ENCODE results near the gene INHBC.

Gene INHBC

DNA sequence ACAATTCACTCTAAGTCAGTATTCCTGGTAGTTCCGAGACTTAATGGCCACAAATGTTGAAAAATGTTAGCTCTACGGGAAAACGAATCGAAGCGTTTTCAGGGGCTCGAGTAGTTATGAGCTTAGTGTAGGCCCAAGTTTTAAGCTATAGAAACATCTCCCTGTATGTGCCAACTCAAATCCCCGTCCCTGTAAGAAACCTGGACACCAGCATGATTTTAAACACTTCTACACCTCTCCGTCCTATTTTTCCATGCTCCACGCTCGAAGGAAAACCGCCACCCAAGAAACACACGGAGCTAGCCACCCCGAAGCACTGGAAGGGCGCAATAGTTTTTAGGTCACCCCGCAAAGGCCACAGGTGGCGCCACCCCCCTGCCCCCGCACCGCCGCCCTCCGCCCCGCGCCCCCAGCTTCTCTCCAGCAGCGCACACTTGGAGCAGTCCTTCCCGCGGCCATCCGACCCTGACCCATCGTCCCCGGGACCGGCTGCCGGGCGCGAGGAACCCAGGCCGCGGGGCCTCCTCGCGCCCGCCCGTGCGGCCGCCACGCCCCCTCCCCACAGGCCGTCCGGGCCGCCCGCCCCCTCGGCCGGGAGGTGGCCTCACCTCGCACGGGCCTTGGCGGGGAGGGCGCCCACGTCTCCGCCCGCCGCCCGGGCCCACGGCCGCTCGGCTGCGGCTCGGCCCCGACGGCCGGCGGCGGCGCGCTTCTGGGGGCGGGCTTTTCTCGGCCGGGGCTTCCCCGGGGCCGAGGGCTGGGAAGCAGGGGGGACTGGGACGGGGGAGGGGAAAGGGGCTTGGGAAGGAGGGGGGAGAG is 4.3 kb upstream of the INHBC start:
- TF ChIP-seq, protein P1, sequence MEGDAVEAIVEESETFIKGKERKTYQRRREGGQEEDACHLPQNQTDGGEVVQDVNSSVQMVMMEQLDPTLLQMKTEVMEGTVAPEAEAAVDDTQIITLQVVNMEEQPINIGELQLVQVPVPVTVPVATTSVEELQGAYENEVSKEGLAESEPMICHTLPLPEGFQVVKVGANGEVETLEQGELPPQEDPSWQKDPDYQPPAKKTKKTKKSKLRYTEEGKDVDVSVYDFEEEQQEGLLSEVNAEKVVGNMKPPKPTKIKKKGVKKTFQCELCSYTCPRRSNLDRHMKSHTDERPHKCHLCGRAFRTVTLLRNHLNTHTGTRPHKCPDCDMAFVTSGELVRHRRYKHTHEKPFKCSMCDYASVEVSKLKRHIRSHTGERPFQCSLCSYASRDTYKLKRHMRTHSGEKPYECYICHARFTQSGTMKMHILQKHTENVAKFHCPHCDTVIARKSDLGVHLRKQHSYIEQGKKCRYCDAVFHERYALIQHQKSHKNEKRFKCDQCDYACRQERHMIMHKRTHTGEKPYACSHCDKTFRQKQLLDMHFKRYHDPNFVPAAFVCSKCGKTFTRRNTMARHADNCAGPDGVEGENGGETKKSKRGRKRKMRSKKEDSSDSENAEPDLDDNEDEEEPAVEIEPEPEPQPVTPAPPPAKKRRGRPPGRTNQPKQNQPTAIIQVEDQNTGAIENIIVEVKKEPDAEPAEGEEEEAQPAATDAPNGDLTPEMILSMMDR (IDR thresholded peaks at IDR 0.05; ENCODE audit: insufficient read depth, low read length, poor library complexity, severe bottlenecking), result no peak
- TF ChIP-seq EZH2phosphoT487 (conservative IDR thresholded peaks at IDR 0.05; ENCODE audit: low read length), result no peak
- Histone ChIP-seq H3K36me3 (ENCODE audit: low read length) (no peaks in the 10 kb centered on the region), H3K4me2 (ENCODE audit: low read depth, low read length, poor library complexity, severe bottlenecking) (peak overlapping the region; percentile 98), H3K9me2 (replicated peaks; ENCODE audit: insufficient read depth, low read length) (no peaks in the 10 kb centered on the region), H2AFZ (ENCODE audit: low read depth, low read length, severe bottlenecking) (no peak overlapping the region), H3F3A (ENCODE audit: insufficient read depth) (peaks cover 13% of the 10 kb centered on the region), H4K20me1 (ENCODE audit: low read depth, low read length) (no peaks in the 10 kb centered on the region), H3K4me3 (ENCODE audit: insufficient read depth, low read length, poor library complexity, severe bottlenecking) (peak overlapping the region; percentile 65), H3K79me2 (ENCODE audit: insufficient read depth, low read length) (peaks cover 33% of the 10 kb centered on the region), H3K27me3 (ENCODE audit: low read length) (no peaks in the 10 kb centered on the region), H3K9ac (ENCODE audit: low read length) (peak overlapping the region; percentile 72), H3K27ac (ENCODE audit: low read depth, low read length) (peak overlapping the region; percentile 64), H3K9me3 (ENCODE audit: insufficient read depth, low read length) (no peaks in the 10 kb centered on the region)

DNA sequence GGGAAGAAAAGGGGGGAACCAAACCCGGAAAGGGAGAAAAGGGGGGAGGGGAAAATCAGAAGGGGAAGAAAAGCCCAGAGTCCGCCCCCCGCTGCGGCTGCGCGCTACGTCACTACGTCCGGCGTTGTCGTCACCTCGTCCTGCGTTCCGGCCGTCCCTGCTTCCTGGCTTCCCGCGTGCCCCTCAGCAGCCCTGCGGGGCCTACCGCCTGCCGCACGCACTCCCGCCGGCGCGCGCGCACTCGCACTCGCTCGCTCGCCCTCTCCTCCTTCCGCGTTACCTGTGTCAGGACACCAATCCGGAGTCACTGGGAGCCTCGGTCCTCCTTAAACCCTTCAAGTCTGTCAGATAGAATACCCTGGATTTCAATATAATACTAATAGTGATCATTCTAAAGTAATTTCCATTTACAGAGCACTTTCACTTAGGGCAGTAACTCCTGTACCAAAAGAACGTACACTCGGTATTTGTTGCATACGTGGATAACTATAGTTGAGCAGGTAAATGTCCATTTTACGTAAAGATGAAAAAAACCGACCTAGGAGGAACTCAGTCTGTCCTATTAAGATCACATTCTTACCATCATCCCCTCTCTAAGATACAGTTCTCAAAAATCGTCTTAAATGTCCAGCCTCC is 3.5 kb upstream of the INHBC start, which contains the start of gene R3HDM2:
Gene R3HDM2 (minus strand): TSS at position 113 of the 636 bp plus-strand sequence. CDS start 120,615 bp downstream, outside the sequence.
- Histone ChIP-seq H3F3A (ENCODE audit: insufficient read depth) (peaks cover 13% of the 10 kb centered on the region), H3K9me2 (replicated peaks; ENCODE audit: insufficient read depth, low read length) (no peaks in the 10 kb centered on the region), H3K27ac (ENCODE audit: low read depth, low read length) (peak within 1 kb of the TSS; percentile 64), H4K20me1 (ENCODE audit: low read depth, low read length) (no peaks in the 10 kb centered on the region), H3K27me3 (ENCODE audit: low read length) (no peaks in the 10 kb centered on the region), H3K79me2 (ENCODE audit: insufficient read depth, low read length) (peaks cover 26% of the 10 kb centered on the region), H3K9me3 (ENCODE audit: insufficient read depth, low read length) (no peaks in the 10 kb centered on the region), H3K4me2 (ENCODE audit: low read depth, low read length, poor library complexity, severe bottlenecking) (peak within 1 kb of the TSS; percentile 98), H3K9ac (ENCODE audit: low read length) (peak within 1 kb of the TSS; percentile 72), H3K36me3 (ENCODE audit: low read length) (no peaks in the 10 kb centered on the region), H2AFZ (ENCODE audit: low read depth, low read length, severe bottlenecking) (peak within 1 kb of the TSS; percentile 67), H3K4me3 (ENCODE audit: insufficient read depth, low read length, poor library complexity, severe bottlenecking) (peak within 1 kb of the TSS; percentile 65)
- TF ChIP-seq, protein P1 (IDR thresholded peaks at IDR 0.05; ENCODE audit: insufficient read depth, low read length, poor library complexity, severe bottlenecking), result no peak
- no peak for TF ChIP-seq EZH2phosphoT487 (conservative IDR thresholded peaks at IDR 0.05; ENCODE audit: low read length)

DNA sequence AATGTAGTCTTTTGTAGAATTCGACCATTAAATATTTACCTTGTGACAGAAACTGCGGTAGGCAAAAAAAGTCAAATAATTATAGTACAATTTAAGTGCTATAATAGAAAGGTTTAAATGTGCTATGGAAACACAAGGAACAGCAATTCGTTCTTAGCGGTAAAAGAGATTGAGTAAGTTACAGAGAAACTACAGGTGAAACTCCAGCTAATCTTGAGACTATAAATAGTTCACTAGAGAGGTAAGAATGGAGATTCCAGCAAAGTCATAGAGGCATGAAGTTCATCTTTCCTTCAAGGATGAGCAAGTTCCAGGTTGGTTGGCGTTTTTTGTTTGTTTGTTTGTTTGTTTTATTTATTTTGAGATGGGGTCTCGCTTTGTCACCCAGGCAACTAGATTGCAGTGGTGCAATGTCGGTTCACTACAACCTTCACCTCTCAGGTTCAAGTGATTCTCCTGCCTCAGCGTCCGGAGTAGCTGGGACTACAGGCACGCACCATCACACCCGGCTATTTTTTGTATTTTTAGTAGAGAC is 2.9 kb upstream of the INHBC start:
- H4K20me1 ChIP-seq (ENCODE audit: low read depth, low read length), result no peaks in the 10 kb centered on the region
- peak overlapping the region; percentile 72 for H3K9ac ChIP-seq (ENCODE audit: low read length)
- no peaks in the 10 kb centered on the region for H3K9me2 ChIP-seq (replicated peaks; ENCODE audit: insufficient read depth, low read length)
- H3F3A ChIP-seq (ENCODE audit: insufficient read depth), result peaks cover 13% of the 10 kb centered on the region
- peak overlapping the region; percentile 67 for H2AFZ ChIP-seq (ENCODE audit: low read depth, low read length, severe bottlenecking)
- H3K27ac ChIP-seq (ENCODE audit: low read depth, low read length), result peak overlapping the region; percentile 64; the same call in 1 of the 2 replicates
- peak overlapping the region; percentile 65 for H3K4me3 ChIP-seq (ENCODE audit: insufficient read depth, low read length, poor library complexity, severe bottlenecking)
- no peaks in the 10 kb centered on the region for H3K27me3 ChIP-seq (ENCODE audit: low read length)
- TF ChIP-seq EZH2phosphoT487 (conservative IDR thresholded peaks at IDR 0.05; ENCODE audit: low read length), result no peak
- TF ChIP-seq, protein P1 (IDR thresholded peaks at IDR 0.05; ENCODE audit: insufficient read depth, low read length, poor library complexity, severe bottlenecking), result no peak
- peak overlapping the region; percentile 98 for H3K4me2 ChIP-seq (ENCODE audit: low read depth, low read length, poor library complexity, severe bottlenecking)
- no peaks in the 10 kb centered on the region for H3K36me3 ChIP-seq (ENCODE audit: low read length)
- H3K79me2 ChIP-seq (ENCODE audit: insufficient read depth, low read length), result peaks cover 19% of the 10 kb centered on the region
- H3K9me3 ChIP-seq (ENCODE audit: insufficient read depth, low read length), result no peaks in the 10 kb centered on the region

Measured in SU-DHL-6 (cell line).